ENCODE data around the gene AGFG1. TPM values are rescaled to one million over a fixed set of nuclear protein-coding genes. Genes with fewer than 3 reads are reported as not detected.

AGFG1 gene
- total RNA-seq, 1 experiment from 2014 or later: 109 TPM

GRCh38 chr2:227524665-227525064 lies 52.7 kb downstream of the AGFG1 start:
- Histone ChIP-seq H3K9me3 (ENCODE audit: control insufficient read depth, low read depth, low read length) (no peaks in the 10 kb centered on the region), H4K5ac (ENCODE audit: insufficient read length, low read depth, low read length) (no peak overlapping the region), H2BK5ac (ENCODE audit: insufficient read length, low read length) (no peak overlapping the region), H4K91ac (ENCODE audit: insufficient read length, low read depth, low read length) (no peak overlapping the region), H3K27me3 (ENCODE audit: insufficient read depth, low read length) (no peaks in the 10 kb centered on the region), H3K18ac (ENCODE audit: insufficient read length, low read depth, low read length) (no peak overlapping the region), H3K9ac (ENCODE audit: extremely low read depth, insufficient read length, low read length) (no peak overlapping the region), H3K23ac (ENCODE audit: insufficient read length, low read depth, low read length) (no peak overlapping the region), H3K23me2 (ENCODE audit: insufficient read length, low read depth, low read length, poor library complexity, severe bottlenecking) (no peaks in the 10 kb centered on the region), H3K4me2 (ENCODE audit: insufficient read depth, insufficient read length, low read length) (no peak overlapping the region), H2BK12ac (ENCODE audit: insufficient read length, low read depth, low read length) (no peak overlapping the region), H2BK15ac (ENCODE audit: low read depth, low read length) (no peak overlapping the region), H3T11ph (ENCODE audit: low read length) (no peak overlapping the region), H3K79me2 (ENCODE audit: insufficient read depth, low read length) (no peaks in the 10 kb centered on the region; the same call in 1 of the 2 replicates), H3K27ac (ENCODE audit: insufficient read length, low read depth, low read length) (no peak overlapping the region), H3K56ac (ENCODE audit: insufficient read length, low read depth, low read length) (no peak overlapping the region), H3K4me1 (ENCODE audit: insufficient read depth, low read length) (no peaks in the 10 kb centered on the region), H4K20me1 (ENCODE audit: control insufficient read depth, insufficient read depth, insufficient read length) (no peaks in the 10 kb centered on the region), H4K8ac (replicated peaks; ENCODE audit: insufficient read length, low read depth, low read length) (no peak overlapping the region), H2BK120ac (ENCODE audit: low read depth, low read length, poor library complexity, severe bottlenecking) (no peak overlapping the region), H3K79me1 (ENCODE audit: insufficient read depth, low read depth, low read length, poor library complexity, severe bottlenecking) (no peaks in the 10 kb centered on the region), H2BK20ac (ENCODE audit: low read depth, low read length, poor library complexity, severe bottlenecking) (no peak overlapping the region), H3K14ac (ENCODE audit: insufficient read depth, low read length) (no peak overlapping the region), H2AFZ (ENCODE audit: low read length) (no peak overlapping the region), H3K4ac (ENCODE audit: low read depth, low read length) (no peak overlapping the region), H2AK5ac (ENCODE audit: insufficient read length, low read length) (no peak overlapping the region)
- Mint-ChIP-seq H3K4me1 (no peaks in the 10 kb centered on the region), H3K4me3 (no peak overlapping the region), H3K27me3 (ENCODE audit: low read depth) (no peaks in the 10 kb centered on the region), H3K9me3 (no peaks in the 10 kb centered on the region), H3K27ac (no peak overlapping the region), H3K36me3 (ENCODE audit: insufficient read depth in 1 of 3, low read depth in 3 of 3) (peaks cover 9 to 59% (median 37%) of the 10 kb centered on the region in 3 experiments; a peak in 6 of 7 replicates)
- TF ChIP-seq CTCF (conservative IDR thresholded peaks at IDR 0.05): no peak
- no CpG with 5 or more reads among the region's 4 CpGs for WGBS (ENCODE audit: extremely low coverage, insufficient read length, low lambda C conversion rate)
- no peak for DNase-seq

All from H9 (cell line).